Activated CD8-positive, alpha-beta memory T cell treated with anti-CD3 and anti-CD28 coated beads, Interleukin-2, amount 50 U/mL, for 24 hours (primary cell): ENCODE results near the gene HOXB1.
"Not testable (repeated sequence)": the region's sequence is repeated elsewhere in the genome, so short reads cannot be mapped to it uniquely, and the experiment has no call there.

Experiments used
- DNase-seq: peaks from one replicate; pipeline ENCODE4 v3.0.0-alpha.2; 2020; ENCODE audit errors: extremely low read depth

The HOXB1 gene

GRCh38 chr17:48543107-48543853 is 12.5 kb upstream of the HOXB1 start:
- no peak for DNase-seq

- no peak for DNase-seq
These were observed 11.9 kb upstream of the HOXB1 start for GRCh38 chr17:48542698-48543106.

- no peak for DNase-seq
These were observed 11.4 kb upstream of the HOXB1 start for GRCh38 chr17:48542114-48542656.

- no peak for DNase-seq
These were observed 10.8 kb upstream of the HOXB1 start for GRCh38 chr17:48541577-48542113.

GRCh38 chr17:48541036-48541576 is 10.3 kb upstream of the HOXB1 start:
- no peak for DNase-seq

- no peak for DNase-seq
These were observed 9.4 kb upstream of the HOXB1 start for GRCh38 chr17:48540213-48540612.

- no peak for DNase-seq
These were observed 8.4 kb upstream of the HOXB1 start for GRCh38 chr17:48539177-48539576.

- no peak for DNase-seq
These were observed 6.5 kb upstream of the HOXB1 start for GRCh38 chr17:48537316-48537715.

- DNase-seq: not testable (repeated sequence)
These were observed 5.2 kb upstream of the HOXB1 start for GRCh38 chr17:48535793-48536559.

- no peak for DNase-seq
These were observed 1.4 kb upstream of the HOXB1 start for GRCh38 chr17:48532261-48532660.

- DNase-seq: no peak
These were observed 464 bp downstream of the HOXB1 start for GRCh38 chr17:48530208-48530886.

- no peak for DNase-seq
These were observed 1.2 kb downstream of the HOXB1 start for GRCh38 chr17:48529683-48530009.

GRCh38 chr17:48528936-48529682 is 1.7 kb downstream of the HOXB1 start:
- no peak for DNase-seq

- DNase-seq: no peak
These were observed 2.5 kb downstream of the HOXB1 start for GRCh38 chr17:48528153-48528935.

- DNase-seq: no peak
These were observed 3.3 kb downstream of the HOXB1 start for GRCh38 chr17:48527547-48527932.

- no peak for DNase-seq
These were observed 3.9 kb downstream of the HOXB1 start for GRCh38 chr17:48526608-48527546.

GRCh38 chr17:48523010-48523409 is 7.8 kb downstream of the HOXB1 start:
- DNase-seq: no peak

GRCh38 chr17:48522031-48522653 is 8.7 kb downstream of the HOXB1 start:
- no peak for DNase-seq

- DNase-seq: no peak
These were observed 10.2 kb downstream of the HOXB1 start for GRCh38 chr17:48520631-48521079.
